ENCODE data around the gene MYOM1.

Gene MYOM1

DNA sequence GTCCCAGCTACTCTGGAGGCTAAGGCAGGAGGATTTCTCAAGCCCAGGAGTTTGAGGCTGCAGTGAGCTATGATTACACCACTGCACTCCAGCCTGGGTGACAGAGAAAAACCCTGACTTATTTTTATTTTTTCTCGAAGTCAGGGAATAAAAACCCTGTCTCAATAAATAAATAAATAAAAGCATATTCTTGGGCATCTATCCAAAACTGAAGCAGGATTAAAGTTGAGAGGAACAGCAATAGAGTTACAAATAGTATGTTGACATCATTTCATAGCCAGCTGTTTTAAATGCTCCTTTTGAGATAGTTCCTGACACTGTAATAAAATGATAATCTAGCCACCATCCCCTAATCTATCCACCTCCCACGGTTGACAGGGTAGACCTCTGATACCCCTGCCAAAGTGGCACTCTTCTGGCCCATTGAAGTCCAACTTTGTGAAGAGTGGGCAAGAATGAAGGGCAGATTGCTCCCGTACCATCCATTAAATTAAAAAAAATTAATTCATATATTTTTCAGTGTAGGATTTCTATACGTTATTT is 164.5 kb downstream of the MYOM1 start:
- no peak for TF ChIP-seq CTCF (IDR thresholded peaks at IDR 0.05)

DNA sequence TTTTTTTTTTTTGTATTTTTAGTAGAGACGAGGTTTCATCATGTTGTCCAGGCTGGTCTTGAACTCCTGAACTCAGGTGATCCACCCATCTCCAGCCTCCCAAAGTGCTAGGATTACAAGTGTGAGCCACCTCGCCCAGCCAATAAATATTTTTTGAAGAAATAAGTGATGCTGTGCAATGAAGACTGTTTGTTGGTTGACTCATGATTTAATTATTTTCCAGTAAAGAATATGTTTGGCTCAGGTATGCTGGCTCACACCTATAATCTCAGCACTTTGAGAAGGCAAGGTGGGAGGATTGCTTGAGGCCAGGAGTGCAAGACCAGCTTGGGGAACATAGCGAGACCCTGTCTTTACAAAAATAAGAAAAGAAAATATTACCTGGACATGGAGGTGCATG is 165.0 kb downstream of the MYOM1 start:
- no peak for TF ChIP-seq CTCF (IDR thresholded peaks at IDR 0.05)

DNA sequence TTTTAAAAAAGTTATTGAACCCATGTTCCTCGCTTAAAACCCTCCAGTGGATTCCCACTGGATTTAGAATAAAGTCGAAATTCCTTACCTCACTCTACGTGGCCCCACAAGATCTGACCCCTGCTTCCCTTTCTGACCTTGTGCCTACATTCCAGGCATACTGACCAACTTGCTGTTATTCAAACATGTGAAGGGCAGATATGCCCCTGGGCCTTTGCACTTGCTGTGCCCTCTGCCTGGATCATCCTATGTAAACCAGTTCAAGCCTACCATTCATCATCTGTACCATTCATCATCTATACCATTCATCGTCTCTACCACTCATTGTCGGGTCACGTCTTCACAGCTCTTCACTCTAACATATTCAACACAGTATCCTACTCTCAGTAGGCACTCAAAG is 165.6 kb downstream of the MYOM1 start:
- no peak for TF ChIP-seq CTCF (IDR thresholded peaks at IDR 0.05)

DNA sequence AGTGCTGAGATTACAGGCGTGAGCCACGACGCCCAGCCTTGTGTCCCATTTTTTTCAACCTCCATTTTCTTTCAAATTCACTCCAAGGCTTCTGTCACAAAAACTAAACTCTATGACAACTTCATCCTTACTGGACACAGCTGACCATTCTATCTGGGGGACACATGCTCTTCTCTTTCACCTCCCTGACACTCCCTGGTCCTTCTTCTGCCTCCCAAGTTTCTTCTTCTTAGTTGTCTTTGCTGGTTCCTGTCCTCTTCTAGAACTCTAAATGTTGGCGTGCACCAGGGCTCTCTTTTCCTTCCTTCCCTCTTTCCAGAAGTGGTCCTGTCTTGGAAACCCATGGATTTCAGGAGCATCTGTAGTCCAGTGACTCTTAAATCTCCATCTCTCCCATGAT is 166.7 kb downstream of the MYOM1 start:
- TF ChIP-seq CTCF (IDR thresholded peaks at IDR 0.05): no peak

DNA sequence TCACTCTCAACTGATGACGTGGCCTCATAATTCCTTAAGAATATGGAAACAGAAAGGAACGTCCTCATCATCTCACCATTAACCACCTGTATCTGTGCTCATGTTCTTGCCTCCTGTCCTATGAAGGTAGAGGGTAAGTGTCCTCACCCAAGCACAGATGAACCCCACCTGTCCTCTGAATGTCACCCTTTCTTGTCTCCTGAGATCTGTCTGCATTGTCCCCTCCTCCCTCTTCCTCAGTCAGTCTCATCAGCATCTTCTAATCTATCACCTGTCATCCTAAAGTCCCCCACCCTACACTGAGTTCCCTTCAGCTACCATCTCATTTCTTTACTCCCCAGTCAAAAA is 167.4 kb downstream of the MYOM1 start:
- no peak for TF ChIP-seq CTCF (IDR thresholded peaks at IDR 0.05)

- no peak for TF ChIP-seq CTCF (IDR thresholded peaks at IDR 0.05)
Observed at GRCh38 chr18:3051718-3052410, 167.9 kb downstream of the MYOM1 start.

DNA sequence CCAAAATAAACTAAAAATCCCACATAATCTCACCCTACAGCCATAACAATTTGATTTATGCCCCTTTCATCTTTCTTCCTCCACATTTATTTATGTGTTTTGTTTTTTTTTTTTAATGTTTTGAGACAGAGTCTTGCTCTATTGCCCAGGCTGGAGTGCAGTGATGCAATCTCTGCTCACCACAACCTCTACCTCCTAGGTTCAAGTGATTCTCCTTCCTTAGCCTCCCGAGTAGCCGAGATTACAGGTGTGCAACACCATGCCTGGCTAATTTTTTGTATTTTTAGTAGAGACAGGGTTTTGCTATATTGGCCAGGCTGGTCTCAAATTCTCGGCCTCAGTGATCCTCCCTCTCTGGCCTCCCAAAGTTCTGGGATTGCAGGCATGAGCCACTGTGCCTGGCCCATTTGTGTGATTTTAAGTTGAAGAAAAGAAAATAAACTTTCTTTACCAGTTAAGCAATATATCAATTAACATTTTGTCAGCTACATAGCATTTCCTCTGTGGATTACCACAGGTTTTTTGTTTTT is 170.9 kb downstream of the MYOM1 start:
- TF ChIP-seq CTCF (IDR thresholded peaks at IDR 0.05): no peak

Measured in LNCAP (cell line).